AG04450 (cell line): ENCODE data around the gene TAF8. TPM values are rescaled to one million over a fixed set of nuclear protein-coding genes. Genes with fewer than 3 reads are reported as not detected.

Experiments
- CTCF ChIA-PET: fragments of 300-600, 350-600 bp; formaldehyde crosslinking; extraction: SDS; loops from one replicate; lab custom pipeline; 2022; ENCODE audit warnings: antibody characterized with exemption, inconsistent platforms; lab: Charles Lee
- POLR2A ChIA-PET: fragments of 350-600 bp; formaldehyde crosslinking; extraction: SDS; loops from one replicate; lab custom pipeline; 2021; ENCODE audit warnings: antibody characterized with exemption, inconsistent platforms; lab: Yijun Ruan, JAX
- DNase-seq: peaks from one replicate; pipeline ENCODE4 v3.0.0-alpha.2; 2011; ENCODE audit warnings: low read depth, low spot score
- H3K27ac ChIP-seq: one replicate; pipeline ENCODE4 v1.5.1; 2012; ENCODE audit warnings: low read depth, low read length, control low read depth
- H3K27me3 ChIP-seq: one replicate; pipeline ENCODE4 v1.6.0; 2012; ENCODE audit warnings: low read length; ENCODE audit not compliant: control insufficient read depth, insufficient read depth
- H3K4me3 ChIP-seq: 2 replicates; pipeline ENCODE4 v1.5.1; 2011; ENCODE audit warnings: mild to moderate bottlenecking, low read depth, low read length, control low read depth
- H3K9me3 ChIP-seq: 2 replicates; pipeline ENCODE4 v1.5.1; 2012; ENCODE audit warnings: low read length; ENCODE audit not compliant: control insufficient read depth, insufficient read depth
- polyA plus RNA-seq: library from polyadenylated mRNA; depleted of rRNA; stranded (reverse); fragments of >200 nt; gene quantifications from 2 replicates; pipeline ENCODE4 v1.2.3, GENCODE V29; 2011
- TF ChIP-seq, protein P1 (sequence below): IDR thresholded peaks from 2 replicates; pipeline ENCODE4 v1.5.1; 2011; ENCODE audit warnings: low read depth, low read length, control low read depth, inconsistent platforms

Gene TAF8
- polyA plus RNA-seq, 1 experiment, result 14.6 TPM

DNA sequence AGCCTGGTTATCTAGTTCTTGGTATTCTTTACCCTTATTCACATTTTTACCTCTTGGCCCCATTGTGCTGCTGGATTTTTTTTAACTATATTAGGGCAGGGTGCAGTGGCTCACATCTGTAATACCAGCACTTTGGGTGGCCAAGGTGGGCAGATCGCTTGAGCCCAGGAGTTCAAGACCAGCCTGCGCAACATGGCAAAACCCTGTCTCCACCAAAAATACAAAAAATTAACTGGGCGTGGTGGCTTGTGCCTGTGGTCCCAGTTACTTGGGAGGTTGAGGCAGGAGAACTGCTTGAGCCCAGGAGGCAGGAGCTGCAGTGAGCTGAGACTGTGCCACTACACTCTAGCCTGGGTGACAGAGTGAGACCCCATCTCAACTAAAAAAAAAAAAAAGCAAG, 12.2 kb upstream of the TAF8 start:
- TF ChIP-seq, protein P1, sequence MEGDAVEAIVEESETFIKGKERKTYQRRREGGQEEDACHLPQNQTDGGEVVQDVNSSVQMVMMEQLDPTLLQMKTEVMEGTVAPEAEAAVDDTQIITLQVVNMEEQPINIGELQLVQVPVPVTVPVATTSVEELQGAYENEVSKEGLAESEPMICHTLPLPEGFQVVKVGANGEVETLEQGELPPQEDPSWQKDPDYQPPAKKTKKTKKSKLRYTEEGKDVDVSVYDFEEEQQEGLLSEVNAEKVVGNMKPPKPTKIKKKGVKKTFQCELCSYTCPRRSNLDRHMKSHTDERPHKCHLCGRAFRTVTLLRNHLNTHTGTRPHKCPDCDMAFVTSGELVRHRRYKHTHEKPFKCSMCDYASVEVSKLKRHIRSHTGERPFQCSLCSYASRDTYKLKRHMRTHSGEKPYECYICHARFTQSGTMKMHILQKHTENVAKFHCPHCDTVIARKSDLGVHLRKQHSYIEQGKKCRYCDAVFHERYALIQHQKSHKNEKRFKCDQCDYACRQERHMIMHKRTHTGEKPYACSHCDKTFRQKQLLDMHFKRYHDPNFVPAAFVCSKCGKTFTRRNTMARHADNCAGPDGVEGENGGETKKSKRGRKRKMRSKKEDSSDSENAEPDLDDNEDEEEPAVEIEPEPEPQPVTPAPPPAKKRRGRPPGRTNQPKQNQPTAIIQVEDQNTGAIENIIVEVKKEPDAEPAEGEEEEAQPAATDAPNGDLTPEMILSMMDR, result no peak
- Histone ChIP-seq H3K4me3 (no peak overlapping the region), H3K9me3 (no peaks in the 10 kb centered on the region), H3K27me3 (no peaks in the 10 kb centered on the region), H3K27ac (no peak overlapping the region)
- ChIA-PET CTCF (interaction anchor here (0.7 kb wide), 1 partner anchor 252 kb away, joined by 3 read pairs; no protein-coding TSS in a partner anchor), POLR2A (interaction anchor here (0.7 kb wide), 1 partner anchor 26 kb away, joined by 4 read pairs; no protein-coding TSS in a partner anchor)
- no peak for DNase-seq

DNA sequence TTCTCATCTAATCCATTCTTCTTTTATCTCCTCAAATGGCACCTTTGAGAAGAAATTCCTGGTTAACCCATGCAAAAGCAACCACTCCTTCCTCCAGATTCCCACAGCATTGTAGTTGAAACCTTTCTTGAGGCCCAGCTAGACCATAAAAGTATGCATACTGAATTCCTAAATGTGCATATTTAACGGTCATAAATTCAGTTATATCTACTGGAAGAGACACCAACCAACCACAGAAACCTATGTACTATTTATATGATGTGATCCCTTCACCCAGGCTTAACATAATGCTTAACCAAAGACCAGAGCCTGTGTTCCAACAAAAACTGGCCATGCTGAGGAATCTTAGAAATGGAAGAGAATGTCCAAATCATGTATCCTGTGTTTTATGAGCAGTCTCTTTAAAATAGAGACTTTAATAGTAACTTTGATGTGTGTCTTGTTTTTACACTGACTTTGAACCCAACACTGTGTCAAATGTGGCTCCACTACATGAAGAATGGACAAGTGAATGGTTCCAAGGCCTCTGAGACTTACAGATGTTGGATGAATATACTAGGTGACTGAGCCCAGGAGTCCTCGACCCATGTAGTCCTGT, 11.4 kb upstream of the TAF8 start:
- no peaks in the 10 kb centered on the region for H3K9me3 ChIP-seq
- no peak for DNase-seq
- TF ChIP-seq, protein P1, result no peak
- POLR2A ChIA-PET, result no interaction called here
- no peak overlapping the region for H3K4me3 ChIP-seq
- no peaks in the 10 kb centered on the region for H3K27me3 ChIP-seq
- CTCF ChIA-PET, result interaction anchor here (6.7 kb wide), 1 partner anchor 101 kb away, joined by 145 read pairs; the partner anchor contains the start of gene CCND3
- H3K27ac ChIP-seq, result no peak overlapping the region

DNA sequence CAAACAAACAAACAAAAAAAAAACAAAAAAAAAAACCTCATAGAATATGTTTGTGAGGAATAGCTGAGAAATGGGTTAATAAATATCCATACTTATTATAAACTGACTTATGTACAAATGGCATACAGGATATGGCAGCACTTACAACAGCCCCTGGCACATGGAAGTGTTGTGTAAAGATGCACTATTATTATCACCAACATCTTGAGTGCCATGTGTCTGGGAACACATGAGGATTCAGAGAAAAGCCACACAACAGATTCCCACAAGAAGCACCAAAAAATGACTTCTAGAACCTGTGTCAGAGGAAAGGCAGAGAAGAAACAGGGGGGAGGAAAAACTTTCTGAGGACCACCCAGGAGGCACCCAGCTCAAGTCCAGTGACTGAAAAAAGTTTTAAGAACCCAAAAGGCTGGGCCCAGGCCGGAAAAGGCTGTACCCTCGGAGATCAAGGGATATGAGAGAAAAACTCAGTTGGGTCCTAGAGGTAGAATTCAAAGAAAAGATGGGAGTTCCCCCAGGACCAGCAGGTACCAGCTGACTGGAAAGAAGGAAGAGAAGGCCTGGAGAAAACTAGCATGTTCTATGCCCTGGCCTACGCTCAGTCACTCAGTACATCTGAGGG, 9.4 kb upstream of the TAF8 start:
- Histone ChIP-seq H3K27ac (no peak overlapping the region), H3K4me3 (no peak overlapping the region), H3K9me3 (no peaks in the 10 kb centered on the region), H3K27me3 (no peaks in the 10 kb centered on the region)
- ChIA-PET CTCF (interaction anchor here (0.6 to 6.7 kb wide), 9 partner anchors 12 to 673 kb away, joined by 3 to 145 read pairs (median 18); partner anchors contain the start of genes BYSL, CCND3, MED20 and TOMM6), POLR2A (interaction anchor here (1.6 kb wide), 1 partner anchor 102 kb away, joined by 4 read pairs; no protein-coding TSS in a partner anchor)
- DNase-seq, result no peak
- TF ChIP-seq, protein P1, result no peak

DNA sequence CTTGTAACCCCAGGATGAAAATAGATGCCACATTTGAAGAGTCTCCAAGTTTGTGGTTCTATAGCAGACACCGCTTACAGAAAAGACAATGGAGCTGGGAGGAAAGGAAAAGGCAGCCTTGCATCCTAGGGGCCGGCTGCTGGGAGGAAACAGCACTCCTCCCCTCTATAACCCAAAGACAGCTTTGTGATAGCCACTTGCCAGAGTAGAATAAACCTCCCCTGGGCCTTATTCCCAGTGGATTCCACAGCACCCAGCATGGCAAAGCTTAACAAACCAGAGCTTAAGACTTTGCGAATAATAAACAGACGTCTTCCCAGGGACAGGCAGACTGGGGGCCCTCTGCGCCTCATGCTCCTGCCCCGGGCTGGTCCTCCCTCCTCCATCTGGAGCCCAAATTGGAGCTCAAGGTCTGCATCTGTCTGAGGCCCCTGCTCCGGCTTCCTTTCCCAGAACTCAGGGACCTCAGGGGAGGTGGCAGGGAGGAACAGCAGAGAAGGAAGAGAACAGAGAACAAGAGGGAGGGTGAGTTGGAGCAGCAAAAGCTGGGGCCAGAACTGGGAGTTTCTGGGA, 8.8 kb upstream of the TAF8 start:
- H3K4me3 ChIP-seq, result no peak overlapping the region
- H3K9me3 ChIP-seq, result no peaks in the 10 kb centered on the region
- ChIA-PET POLR2A (interaction anchor here (0.6 to 1.6 kb wide), 3 partner anchors 92 to 254 kb away, joined by 4 to 5 read pairs (median 4); partner anchors contain the start of gene TOMM6), CTCF (interaction anchor here (0.6 to 6.7 kb wide), 10 partner anchors 13 to 673 kb away, joined by 3 to 145 read pairs (median 12); partner anchors contain the start of genes BYSL, CCND3, MED20 and TOMM6)
- TF ChIP-seq, protein P1, result no peak
- peak overlapping the region; percentile 31 for H3K27ac ChIP-seq
- DNase-seq, result no peak
- H3K27me3 ChIP-seq, result no peaks in the 10 kb centered on the region
